HUES6 (cell line): ENCODE data around the gene RIOK3.
"Not testable (repeated sequence)": the region's sequence is repeated elsewhere in the genome, so short reads cannot be mapped to it uniquely, and the experiment has no call there.

Experiments used
- H3K27ac ChIP-seq: 2 replicates; pipeline ENCODE4 v1.7.0; 2013; ENCODE audit warnings: low read depth, mild to moderate bottlenecking, low read length, inconsistent platforms
- H3K27me3 ChIP-seq: 2 replicates; pipeline ENCODE4 v1.6.1; 2013; ENCODE audit warnings: low read length; ENCODE audit not compliant: control insufficient read depth, insufficient read depth
- H3K36me3 ChIP-seq: 2 replicates; pipeline ENCODE4 v1.6.1; 2013; ENCODE audit warnings: low read length; ENCODE audit not compliant: control insufficient read depth, insufficient read depth
- H3K4me1 ChIP-seq: 2 replicates; pipeline ENCODE4 v1.6.1; 2013; ENCODE audit warnings: low read length; ENCODE audit not compliant: control insufficient read depth, insufficient read depth
- H3K4me3 ChIP-seq: 2 replicates; pipeline ENCODE4 v1.5.1; 2013; ENCODE audit warnings: low read depth, low read length
- H3K9ac ChIP-seq: one replicate; pipeline ENCODE4 v1.6.1; 2013; ENCODE audit warnings: mild to moderate bottlenecking, low read length
- H3K9me3 ChIP-seq: 2 replicates; pipeline ENCODE4 v1.6.1; 2013; ENCODE audit warnings: low read depth, low read length; ENCODE audit not compliant: control insufficient read depth, insufficient read depth

RIOK3 gene

DNA sequence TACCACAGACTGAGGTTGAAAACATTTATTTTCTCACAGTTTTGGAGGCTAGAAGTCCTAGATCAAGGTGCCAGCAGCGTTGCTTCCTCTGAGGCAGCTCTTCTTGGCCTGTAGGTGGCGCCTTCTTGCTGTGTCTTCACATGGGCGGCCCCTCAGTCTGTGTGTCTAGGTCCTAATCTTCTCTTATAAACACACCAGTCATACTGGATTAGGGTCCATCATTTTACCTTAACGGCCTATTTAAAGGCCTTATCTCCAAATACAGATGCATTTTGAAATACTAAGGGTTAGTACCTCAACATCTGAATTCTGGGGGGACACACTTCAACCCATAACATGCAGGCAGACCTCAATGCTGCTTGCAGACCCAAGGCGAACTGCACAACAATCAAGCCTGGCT, 45.8 kb downstream of the RIOK3 start:
- Histone ChIP-seq H3K36me3 (no peaks in the 10 kb centered on the region), H3K4me1 (peaks cover 12% of the 10 kb centered on the region; the same call in 1 of the 2 replicates), H3K4me3 (no peak overlapping the region), H3K9ac (no peak overlapping the region), H3K27ac (no peak overlapping the region), H3K27me3 (peaks cover 16% of the 10 kb centered on the region), H3K9me3 (no peaks in the 10 kb centered on the region)

GRCh38 chr18:23499291-23499781, 46.2 kb downstream of the RIOK3 start:
- Histone ChIP-seq H3K9ac (no peak overlapping the region), H3K9me3 (no peaks in the 10 kb centered on the region), H3K27me3 (peaks cover 21% of the 10 kb centered on the region), H3K4me1 (peaks cover 15% of the 10 kb centered on the region; the same call in 1 of the 2 replicates), H3K27ac (no peak overlapping the region), H3K36me3 (no peaks in the 10 kb centered on the region), H3K4me3 (no peak overlapping the region)

DNA sequence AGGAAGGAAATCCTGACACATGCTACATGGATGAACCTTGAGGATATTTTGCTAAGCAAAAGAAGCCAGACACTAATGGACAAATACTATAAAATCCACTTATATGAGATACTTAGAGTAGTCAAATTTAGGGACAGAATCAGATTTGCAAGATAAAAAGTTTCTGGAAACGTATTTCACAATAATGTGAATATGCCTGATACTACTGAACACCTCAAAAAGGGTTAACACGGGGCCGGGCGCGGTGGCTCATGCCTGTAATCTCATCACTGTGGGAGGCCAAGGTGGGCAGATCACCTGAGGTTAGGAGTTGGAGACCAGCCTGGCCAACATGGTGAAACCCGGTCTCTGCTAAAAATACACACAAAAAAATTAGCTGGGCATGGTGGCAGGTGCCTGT, 48.5 kb downstream of the RIOK3 start:
- Histone ChIP-seq H3K9me3 (no peaks in the 10 kb centered on the region), H3K9ac (no peak overlapping the region), H3K4me1 (peaks cover 19% of the 10 kb centered on the region; the same call in 1 of the 2 replicates), H3K27ac (no peak overlapping the region), H3K27me3 (peaks cover 26% of the 10 kb centered on the region), H3K4me3 (no peak overlapping the region), H3K36me3 (no peaks in the 10 kb centered on the region)

GRCh38 chr18:23502516-23503037, 49.5 kb downstream of the RIOK3 start:
- peaks cover 19% of the 10 kb centered on the region; the same call in 1 of the 2 replicates for H3K4me1 ChIP-seq
- peaks cover 26% of the 10 kb centered on the region for H3K27me3 ChIP-seq
- H3K9me3 ChIP-seq = no peaks in the 10 kb centered on the region
- peak overlapping the region; percentile 78 for H3K9ac ChIP-seq
- H3K36me3 ChIP-seq = peaks cover 4% of the 10 kb centered on the region; the same call in 1 of the 2 replicates
- H3K27ac ChIP-seq = no peak overlapping the region; the same call in 1 of the 2 replicates
- peak overlapping the region; percentile 94 for H3K4me3 ChIP-seq

DNA sequence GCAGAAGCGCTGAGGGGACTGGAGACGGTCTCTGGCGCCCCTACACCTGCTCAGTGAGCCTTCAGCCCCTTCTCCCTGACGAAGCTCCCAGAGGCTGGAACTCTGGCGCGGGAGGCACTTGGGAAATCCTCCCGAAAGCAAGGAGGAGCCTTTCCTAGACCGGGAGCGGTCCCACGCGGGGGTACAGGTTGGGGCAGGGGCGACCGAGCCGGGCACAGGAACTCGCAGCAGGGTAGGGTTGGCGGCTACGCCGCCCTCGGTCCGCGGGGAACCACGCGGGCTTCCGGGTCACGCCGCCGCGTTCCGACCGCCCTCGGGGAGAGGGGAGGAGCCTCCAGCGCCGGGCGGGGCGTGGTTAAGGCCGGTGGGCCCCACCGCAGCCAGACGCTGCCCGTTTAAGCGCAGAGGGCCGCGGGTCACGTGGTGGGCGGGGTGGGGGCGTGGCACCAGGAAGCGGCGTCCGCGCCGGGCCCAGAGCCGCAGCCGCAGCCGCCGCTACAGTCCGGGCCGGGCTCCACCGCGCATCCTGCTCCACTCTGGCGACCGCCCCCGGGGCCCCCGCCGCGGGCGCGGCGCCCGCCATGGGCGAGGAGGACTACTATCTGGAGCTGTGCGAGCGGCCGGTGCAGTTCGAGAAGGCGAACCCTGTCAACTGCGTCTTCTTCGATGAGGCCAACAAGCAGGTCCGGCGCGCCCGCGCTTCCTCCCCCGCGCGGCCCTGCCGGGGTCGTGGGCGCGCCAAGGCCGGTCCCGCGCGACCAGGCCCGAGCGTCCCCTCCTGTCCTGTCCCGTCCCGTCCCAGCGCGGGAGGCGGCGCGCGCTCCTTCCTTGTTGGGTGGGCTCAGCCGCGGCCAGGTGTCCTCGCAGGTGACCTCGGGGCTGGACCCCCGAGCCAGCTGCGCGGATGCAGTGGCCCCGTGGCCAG, 50.2 kb downstream of the RIOK3 start, which contains the start of gene RMC1:
TSS of gene RMC1 (plus strand) at position 474 of the 925 bp plus-strand sequence. CDS start at position 582, 108 bp downstream.
- Histone ChIP-seq H3K4me3 (peak within 1 kb of the TSS; percentile 94), H3K27ac (peak within 1 kb of the TSS; percentile 87), H3K27me3 (peaks cover 26% of the 10 kb centered on the region), H3K4me1 (peaks cover 19% of the 10 kb centered on the region; the same call in 1 of the 2 replicates), H3K9ac (peak within 1 kb of the TSS; percentile 78), H3K9me3 (no peaks in the 10 kb centered on the region), H3K36me3 (peaks cover 10% of the 10 kb centered on the region)

DNA sequence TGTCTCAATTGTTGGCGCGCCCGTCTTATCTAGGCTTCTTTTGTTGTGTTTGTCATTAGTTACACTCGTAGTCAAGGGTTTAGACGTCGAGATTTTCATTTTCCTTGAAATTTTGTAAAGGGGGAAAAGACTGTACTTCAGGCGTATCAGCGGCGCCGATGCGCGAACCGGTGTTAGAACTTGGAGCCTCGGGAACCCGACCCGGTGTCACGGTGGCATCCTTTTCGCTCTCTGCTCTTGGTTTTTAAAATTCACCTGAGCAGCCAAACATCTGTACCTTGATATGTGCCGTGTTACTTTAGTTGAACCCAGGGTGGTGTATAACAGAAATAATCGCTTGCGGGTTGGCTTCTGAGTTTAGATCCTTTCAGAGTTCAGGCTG, 50.9 kb downstream of the RIOK3 start:
- H3K9ac ChIP-seq = peak overlapping the region; percentile 56
- H3K27me3 ChIP-seq = peaks cover 26% of the 10 kb centered on the region
- H3K27ac ChIP-seq = no peak overlapping the region
- H3K36me3 ChIP-seq = peaks cover 14% of the 10 kb centered on the region
- peak overlapping the region; percentile 94 for H3K4me3 ChIP-seq
- peaks cover 18% of the 10 kb centered on the region; the same call in 1 of the 2 replicates for H3K4me1 ChIP-seq
- no peaks in the 10 kb centered on the region for H3K9me3 ChIP-seq

- Histone ChIP-seq H3K36me3 (peaks cover 14% of the 10 kb centered on the region), H3K9ac (no peak overlapping the region), H3K27ac (no peak overlapping the region), H3K4me3 (peak overlapping the region; percentile 94; the same call in 1 of the 2 replicates), H3K4me1 (peaks cover 12% of the 10 kb centered on the region; the same call in 1 of the 2 replicates), H3K9me3 (no peaks in the 10 kb centered on the region), H3K27me3 (peaks cover 26% of the 10 kb centered on the region)
These were observed 51.6 kb downstream of the RIOK3 start for GRCh38 chr18:23504720-23505119.

DNA sequence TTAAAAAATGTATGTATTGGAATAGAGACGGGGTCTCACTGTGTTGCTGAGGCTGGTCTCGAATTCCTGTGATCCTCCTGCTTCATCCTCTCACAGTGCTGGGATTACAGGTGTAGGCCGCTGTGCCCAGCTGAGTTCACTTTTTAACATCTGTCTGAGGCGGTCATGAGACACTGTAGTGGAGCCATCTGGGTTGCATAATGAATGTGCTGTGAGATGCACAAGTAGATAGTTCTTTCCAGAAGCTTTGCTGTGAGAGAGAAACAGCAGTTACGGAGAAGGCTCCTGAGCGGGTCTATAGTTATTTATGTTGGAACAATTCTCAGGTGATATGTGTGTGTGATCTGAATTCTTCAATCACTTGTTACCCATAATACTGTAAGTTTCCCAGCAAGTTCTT, 53.3 kb downstream of the RIOK3 start:
- H3K4me1 ChIP-seq = peaks cover 12% of the 10 kb centered on the region; the same call in 1 of the 2 replicates
- H3K27ac ChIP-seq = no peak overlapping the region
- H3K36me3 ChIP-seq = peaks cover 26% of the 10 kb centered on the region
- no peak overlapping the region for H3K9ac ChIP-seq
- no peaks in the 10 kb centered on the region for H3K9me3 ChIP-seq
- no peak overlapping the region for H3K4me3 ChIP-seq
- H3K27me3 ChIP-seq = peaks cover 25% of the 10 kb centered on the region

GRCh38 chr18:23510923-23511322, 57.8 kb downstream of the RIOK3 start:
- not testable (repeated sequence) for H3K27ac ChIP-seq, H3K9me3 ChIP-seq, H3K4me3 ChIP-seq, H3K27me3 ChIP-seq, H3K4me1 ChIP-seq, H3K9ac ChIP-seq
- peaks cover 34% of the 10 kb centered on the region for H3K36me3 ChIP-seq

DNA sequence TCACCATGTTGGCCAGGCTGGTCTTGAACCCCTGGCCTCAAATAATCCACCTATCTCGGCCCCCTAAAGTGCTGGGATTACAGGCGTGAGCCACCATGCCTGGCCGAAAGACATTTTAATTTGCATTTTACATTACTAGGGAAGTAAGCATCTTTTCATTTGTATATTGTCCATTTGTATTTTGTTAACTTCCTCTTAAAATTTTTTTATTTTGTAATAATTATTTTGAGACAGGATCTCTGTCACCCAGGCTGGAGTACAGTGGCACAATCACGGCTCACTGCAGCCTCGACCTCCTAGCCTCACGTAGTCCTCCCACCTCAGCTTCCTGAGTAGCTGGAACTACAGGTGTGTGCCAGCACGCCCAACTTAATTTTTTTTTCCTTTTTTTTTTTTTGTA, 59.1 kb downstream of the RIOK3 start:
- not testable (repeated sequence) for H3K9me3 ChIP-seq, H3K4me3 ChIP-seq, H3K4me1 ChIP-seq, H3K27ac ChIP-seq, H3K9ac ChIP-seq, H3K27me3 ChIP-seq
- H3K36me3 ChIP-seq = peaks cover 38% of the 10 kb centered on the region

DNA sequence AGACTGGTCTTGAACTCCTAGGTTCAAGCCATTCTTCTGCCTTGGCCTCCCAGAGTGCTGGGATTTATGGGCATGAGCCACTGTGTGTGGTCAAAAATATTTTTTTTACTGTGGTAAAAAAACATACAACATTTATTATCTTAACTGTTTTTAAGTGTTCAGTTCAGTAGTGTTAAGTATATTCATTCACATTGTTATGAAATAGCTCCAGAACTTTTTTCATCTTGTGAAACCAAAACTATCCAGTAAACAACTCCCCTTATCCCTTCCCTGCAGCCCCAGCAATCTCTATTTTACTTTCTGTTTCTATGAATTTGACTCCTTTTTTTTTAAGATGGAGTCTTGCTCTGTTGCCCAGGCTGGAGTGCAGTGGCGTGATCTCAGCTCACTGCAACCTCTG, 59.6 kb downstream of the RIOK3 start:
- no peak overlapping the region for H3K4me3 ChIP-seq
- no peaks in the 10 kb centered on the region for H3K27me3 ChIP-seq
- H3K9ac ChIP-seq = no peak overlapping the region
- peaks cover 38% of the 10 kb centered on the region for H3K36me3 ChIP-seq
- H3K4me1 ChIP-seq = no peaks in the 10 kb centered on the region
- no peaks in the 10 kb centered on the region for H3K9me3 ChIP-seq
- H3K27ac ChIP-seq = no peak overlapping the region
